ENCODE data around the gene OOSP2. TPM values are rescaled to one million over a fixed set of nuclear protein-coding genes. Genes with fewer than 3 reads are reported as not detected.
"Not testable (repeated sequence)": the region's sequence is repeated elsewhere in the genome, so short reads cannot be mapped to it uniquely, and the experiment has no call there.

OOSP2 gene
- total RNA-seq, 1 donor, result not detected

GRCh38 chr11:60059521-60060240 lies 19.5 kb downstream of the OOSP2 start:
- no peaks in the 10 kb centered on the region for H3K9me3 ChIP-seq (ENCODE audit: low read depth, low read length)
- H3K27me3 ChIP-seq (ENCODE audit: insufficient read depth, low read length), result no peaks in the 10 kb centered on the region
- peaks cover 41% of the 10 kb centered on the region for H3K4me1 ChIP-seq (ENCODE audit: insufficient read depth, low read length)
- H3K4me3 ChIP-seq (ENCODE audit: low read length), result no peak overlapping the region

- Histone ChIP-seq H3K27me3 (ENCODE audit: insufficient read depth, low read length) (no peaks in the 10 kb centered on the region), H3K4me1 (ENCODE audit: insufficient read depth, low read length) (peaks cover 10% of the 10 kb centered on the region), H3K4me3 (ENCODE audit: low read length) (no peak overlapping the region), H3K9me3 (ENCODE audit: low read depth, low read length) (no peaks in the 10 kb centered on the region)
Measured at GRCh38 chr11:60064111-60064510, 23.9 kb downstream of the OOSP2 start.

- H3K27me3 ChIP-seq (ENCODE audit: insufficient read depth, low read length), result no peaks in the 10 kb centered on the region
- peaks cover 10% of the 10 kb centered on the region for H3K4me1 ChIP-seq (ENCODE audit: insufficient read depth, low read length)
- no peaks in the 10 kb centered on the region for H3K9me3 ChIP-seq (ENCODE audit: low read depth, low read length)
- no peak overlapping the region for H3K4me3 ChIP-seq (ENCODE audit: low read length)
Measured at GRCh38 chr11:60065801-60066200, 25.6 kb downstream of the OOSP2 start.

- Histone ChIP-seq H3K27me3 (ENCODE audit: insufficient read depth, low read length) (no peaks in the 10 kb centered on the region), H3K4me1 (ENCODE audit: insufficient read depth, low read length) (peaks cover 3% of the 10 kb centered on the region), H3K4me3 (ENCODE audit: low read length) (no peak overlapping the region), H3K9me3 (ENCODE audit: low read depth, low read length) (no peaks in the 10 kb centered on the region)
Measured at GRCh38 chr11:60069450-60069849, 29.2 kb downstream of the OOSP2 start.

- not testable (repeated sequence) for H3K4me3 ChIP-seq (ENCODE audit: low read length); H3K9me3 ChIP-seq (ENCODE audit: low read depth, low read length); H3K4me1 ChIP-seq (ENCODE audit: insufficient read depth, low read length); H3K27me3 ChIP-seq (ENCODE audit: insufficient read depth, low read length)
Measured at GRCh38 chr11:60071644-60072043, 31.4 kb downstream of the OOSP2 start.

GRCh38 chr11:60077216-60077817 lies 37.1 kb downstream of the OOSP2 start:
- no peak overlapping the region for H3K4me3 ChIP-seq (ENCODE audit: low read length)
- H3K9me3 ChIP-seq (ENCODE audit: low read depth, low read length), result no peaks in the 10 kb centered on the region
- H3K4me1 ChIP-seq (ENCODE audit: insufficient read depth, low read length), result peaks cover 7% of the 10 kb centered on the region
- H3K27me3 ChIP-seq (ENCODE audit: insufficient read depth, low read length), result no peaks in the 10 kb centered on the region

- H3K4me3 ChIP-seq (ENCODE audit: low read length), result no peak overlapping the region
- H3K27me3 ChIP-seq (ENCODE audit: insufficient read depth, low read length), result no peaks in the 10 kb centered on the region
- peaks cover 7% of the 10 kb centered on the region for H3K4me1 ChIP-seq (ENCODE audit: insufficient read depth, low read length)
- no peaks in the 10 kb centered on the region for H3K9me3 ChIP-seq (ENCODE audit: low read depth, low read length)
Measured at GRCh38 chr11:60077981-60078380, 37.8 kb downstream of the OOSP2 start.

- H3K4me1 ChIP-seq (ENCODE audit: insufficient read depth, low read length), result peaks cover 7% of the 10 kb centered on the region
- H3K27me3 ChIP-seq (ENCODE audit: insufficient read depth, low read length), result no peaks in the 10 kb centered on the region
- no peaks in the 10 kb centered on the region for H3K9me3 ChIP-seq (ENCODE audit: low read depth, low read length)
- no peak overlapping the region for H3K4me3 ChIP-seq (ENCODE audit: low read length)
Measured at GRCh38 chr11:60078745-60079144, 38.5 kb downstream of the OOSP2 start.

GRCh38 chr11:60080535-60080934 lies 40.3 kb downstream of the OOSP2 start:
- Histone ChIP-seq H3K4me3 (ENCODE audit: low read length) (no peak overlapping the region), H3K9me3 (ENCODE audit: low read depth, low read length) (no peaks in the 10 kb centered on the region), H3K4me1 (ENCODE audit: insufficient read depth, low read length) (peaks cover 7% of the 10 kb centered on the region), H3K27me3 (ENCODE audit: insufficient read depth, low read length) (no peaks in the 10 kb centered on the region)

GRCh38 chr11:60084631-60085273 lies 44.5 kb downstream of the OOSP2 start:
- Histone ChIP-seq H3K4me1 (ENCODE audit: insufficient read depth, low read length) (no peaks in the 10 kb centered on the region), H3K9me3 (ENCODE audit: low read depth, low read length) (no peaks in the 10 kb centered on the region), H3K4me3 (ENCODE audit: low read length) (no peak overlapping the region), H3K27me3 (ENCODE audit: insufficient read depth, low read length) (no peaks in the 10 kb centered on the region)

GRCh38 chr11:60085909-60086308 lies 45.7 kb downstream of the OOSP2 start:
- no peaks in the 10 kb centered on the region for H3K9me3 ChIP-seq (ENCODE audit: low read depth, low read length)
- no peaks in the 10 kb centered on the region for H3K4me1 ChIP-seq (ENCODE audit: insufficient read depth, low read length)
- H3K27me3 ChIP-seq (ENCODE audit: insufficient read depth, low read length), result no peaks in the 10 kb centered on the region
- H3K4me3 ChIP-seq (ENCODE audit: low read length), result no peak overlapping the region

GRCh38 chr11:60087239-60087638 lies 47.0 kb downstream of the OOSP2 start:
- Histone ChIP-seq H3K9me3 (ENCODE audit: low read depth, low read length) (no peaks in the 10 kb centered on the region), H3K27me3 (ENCODE audit: insufficient read depth, low read length) (no peaks in the 10 kb centered on the region), H3K4me3 (ENCODE audit: low read length) (no peak overlapping the region), H3K4me1 (ENCODE audit: insufficient read depth, low read length) (no peaks in the 10 kb centered on the region)

- Histone ChIP-seq H3K4me1 (ENCODE audit: insufficient read depth, low read length) (no peaks in the 10 kb centered on the region), H3K27me3 (ENCODE audit: insufficient read depth, low read length) (no peaks in the 10 kb centered on the region), H3K4me3 (ENCODE audit: low read length) (no peak within 1 kb of the TSS), H3K9me3 (ENCODE audit: low read depth, low read length) (no peaks in the 10 kb centered on the region)
Measured at GRCh38 chr11:60088364-60088763, 48.2 kb downstream of the OOSP2 start, which contains the start of gene MS4A2. Gene MS4A2, plus strand, starts transcription at chr11:60088664. Its CDS starts 102 bp downstream, at chr11:60088766.

GRCh38 chr11:60095477-60096120 lies 55.4 kb downstream of the OOSP2 start:
- no peaks in the 10 kb centered on the region for H3K9me3 ChIP-seq (ENCODE audit: low read depth, low read length)
- no peaks in the 10 kb centered on the region for H3K27me3 ChIP-seq (ENCODE audit: insufficient read depth, low read length)
- no peaks in the 10 kb centered on the region for H3K4me1 ChIP-seq (ENCODE audit: insufficient read depth, low read length)
- H3K4me3 ChIP-seq (ENCODE audit: low read length), result no peak overlapping the region

GRCh38 chr11:60097189-60097588 lies 57.0 kb downstream of the OOSP2 start:
- no peak overlapping the region for H3K4me3 ChIP-seq (ENCODE audit: low read length)
- H3K9me3 ChIP-seq (ENCODE audit: low read depth, low read length), result no peaks in the 10 kb centered on the region
- peaks cover 6% of the 10 kb centered on the region for H3K4me1 ChIP-seq (ENCODE audit: insufficient read depth, low read length)

More at GRCh38 chr11:60097189-60097588, 57.0 kb downstream of the OOSP2 start:
- no peaks in the 10 kb centered on the region for H3K27me3 ChIP-seq (ENCODE audit: insufficient read depth, low read length)
